Duodenal mucosa (tissue), 2 donors: ENCODE data around the gene PALM2AKAP2.

Source experiments
- H3K27ac ChIP-seq: one replicate; pipeline ENCODE4 v1.7.0; 2013; ENCODE audit warnings: low read depth, low read length
- H3K27me3 ChIP-seq, 2 donors: one replicate each; pipeline ENCODE4 v1.7.0; 2013; ENCODE audit warnings: low read length in 2 of 2, control low read depth in 1 of 2; ENCODE audit not compliant: insufficient read depth in 2 of 2, control insufficient read depth in 1 of 2
- H3K36me3 ChIP-seq, 2 donors: one replicate each; pipeline ENCODE4 v1.7.0; 2013; ENCODE audit warnings: low read length in 2 of 2, control low read depth in 1 of 2; ENCODE audit not compliant: insufficient read depth in 2 of 2, control insufficient read depth in 1 of 2
- H3K4me1 ChIP-seq, 2 donors: one replicate each; pipeline ENCODE4 v1.7.0; 2013; ENCODE audit warnings: low read length in 2 of 2, control low read depth in 1 of 2; ENCODE audit not compliant: insufficient read depth in 2 of 2, control insufficient read depth in 1 of 2
- H3K4me3 ChIP-seq, 2 donors: one replicate each; pipeline ENCODE4 v1.7.0; 2013; ENCODE audit warnings: low read length in 2 of 2, low read depth in 1 of 2
- H3K9ac ChIP-seq, 2 donors: one replicate each; pipeline ENCODE4 v1.7.0; 2013; ENCODE audit warnings: low read length in 2 of 2, low read depth in 1 of 2
- H3K9me3 ChIP-seq, 2 donors: one replicate each; pipeline ENCODE4 v1.7.0; 2013; ENCODE audit warnings: low read length in 2 of 2, control low read depth in 1 of 2; ENCODE audit not compliant: control insufficient read depth in 1 of 2

Gene PALM2AKAP2

DNA sequence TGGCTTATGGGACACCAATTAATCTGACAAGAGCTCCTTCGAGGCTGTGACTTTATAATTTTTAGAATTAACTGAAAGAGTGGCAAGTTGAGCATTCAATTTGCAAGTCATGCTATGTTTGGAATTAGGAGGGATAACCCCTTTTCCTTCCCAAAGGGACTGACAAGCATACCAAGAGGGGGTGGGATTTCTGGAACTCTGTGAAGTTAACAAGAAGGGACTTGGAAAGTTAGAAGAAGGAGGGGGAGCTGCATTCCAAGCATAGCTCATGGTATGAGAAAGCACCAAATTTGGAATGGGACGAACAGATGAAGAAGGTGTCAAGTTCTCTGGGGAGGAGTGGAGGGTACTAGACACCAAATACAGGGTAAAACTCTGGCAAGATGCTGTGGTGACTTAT lies 8.9 kb upstream of the PALM2AKAP2 start:
- H3K36me3 ChIP-seq = no peaks in the 10 kb centered on the region
- no peaks in the 10 kb centered on the region for H3K9me3 ChIP-seq
- H3K27ac ChIP-seq = no peak overlapping the region
- H3K4me3 ChIP-seq = no peak overlapping the region
- no peaks in the 10 kb centered on the region for H3K27me3 ChIP-seq
- no peak overlapping the region for H3K9ac ChIP-seq
- H3K4me1 ChIP-seq = no peaks in the 10 kb centered on the region

DNA sequence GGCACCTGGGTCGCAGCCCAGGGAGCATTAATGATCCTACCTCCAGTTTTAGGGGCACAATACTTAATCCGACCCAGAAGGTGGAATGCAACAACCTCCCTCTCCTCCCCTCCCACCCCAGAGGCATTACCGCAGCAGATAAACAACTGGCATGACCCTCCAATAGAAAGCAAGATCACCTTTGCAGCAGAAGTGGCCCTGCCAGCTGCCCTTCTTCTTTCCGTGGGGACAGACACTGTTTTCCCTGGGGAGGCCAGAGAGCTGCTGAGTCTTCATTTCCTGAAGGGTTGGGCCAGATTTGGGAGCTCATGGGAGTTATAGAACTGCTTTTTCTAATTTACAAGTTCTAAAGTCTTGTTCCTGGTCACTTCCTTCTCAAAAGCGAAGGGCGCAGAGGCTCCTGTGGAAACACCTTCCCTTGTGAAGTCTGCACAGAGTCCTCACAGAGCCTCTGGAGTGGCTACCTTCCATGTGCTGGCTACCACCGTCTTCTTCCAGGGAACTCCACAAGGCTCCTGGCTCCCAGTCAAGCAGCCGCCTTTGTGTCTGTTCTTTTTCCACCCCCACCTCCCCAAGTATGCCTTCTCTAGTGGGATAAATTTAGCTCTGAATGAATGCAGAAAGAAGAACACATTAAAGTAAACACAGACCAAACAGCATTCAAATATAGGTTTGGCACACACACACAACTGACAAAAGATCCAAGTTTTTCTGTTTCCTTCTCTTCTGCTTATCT lies 8.0 kb upstream of the PALM2AKAP2 start:
- Histone ChIP-seq H3K36me3 (no peaks in the 10 kb centered on the region), H3K9me3 (no peaks in the 10 kb centered on the region), H3K27ac (no peak overlapping the region), H3K9ac (no peak overlapping the region), H3K27me3 (peaks cover 0 to 1% of the 10 kb centered on the region in 2 donors), H3K4me1 (no peaks in the 10 kb centered on the region), H3K4me3 (no peak overlapping the region)

DNA sequence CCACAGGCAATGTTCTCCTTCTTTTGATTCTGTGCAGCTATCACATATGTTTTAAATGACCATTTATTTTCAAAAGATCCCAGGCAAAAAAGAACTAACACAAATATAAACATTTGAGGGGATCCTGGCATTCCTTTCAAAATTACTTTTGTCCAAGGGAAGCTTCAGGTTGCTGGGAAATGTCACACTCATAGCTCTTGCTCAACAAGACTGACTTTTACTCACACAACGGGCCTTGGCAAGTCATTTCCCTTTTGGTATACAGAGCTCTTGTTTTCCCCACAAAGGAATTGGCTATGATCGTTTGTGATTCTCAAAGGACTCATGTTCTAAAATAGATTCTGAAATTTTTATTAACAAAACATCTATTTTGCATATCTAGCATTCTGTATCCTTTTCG lies 4.5 kb upstream of the PALM2AKAP2 start:
- peaks cover 4 to 15% of the 10 kb centered on the region in 2 donors for H3K27me3 ChIP-seq
- H3K9ac ChIP-seq = no peak overlapping the region
- H3K27ac ChIP-seq = no peak overlapping the region

DNA sequence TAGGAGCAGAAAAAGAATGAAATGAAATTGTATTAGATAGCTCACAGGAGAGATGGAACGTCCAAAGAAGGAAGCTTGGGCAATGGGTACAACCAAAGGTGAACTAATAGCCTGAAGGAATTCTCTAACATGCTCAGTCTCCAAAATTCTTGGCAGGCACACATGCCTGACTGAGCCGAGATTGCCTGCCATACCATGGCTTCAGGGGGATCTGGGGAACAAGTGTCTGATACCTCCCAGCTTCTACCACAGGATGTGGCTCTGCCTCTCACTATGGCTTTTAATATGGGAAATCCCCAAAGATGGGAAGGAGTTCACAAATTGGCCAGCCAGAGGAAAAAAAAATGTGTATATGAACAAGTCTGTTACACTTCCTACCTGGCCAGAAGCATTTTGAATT lies 3.6 kb upstream of the PALM2AKAP2 start:
- no peaks in the 10 kb centered on the region for H3K9me3 ChIP-seq
- H3K4me1 ChIP-seq = peaks cover 0 to 6% of the 10 kb centered on the region in 2 donors
- H3K9ac ChIP-seq = no peak overlapping the region
- H3K4me3 ChIP-seq = no peak overlapping the region
- no peaks in the 10 kb centered on the region for H3K36me3 ChIP-seq
- H3K27me3 ChIP-seq = peaks cover 7 to 15% of the 10 kb centered on the region in 2 donors
- no peak overlapping the region for H3K27ac ChIP-seq

More for the DNA sequence above, 4.5 kb upstream of the PALM2AKAP2 start:
- Histone ChIP-seq H3K36me3 (no peaks in the 10 kb centered on the region), H3K9me3 (no peaks in the 10 kb centered on the region), H3K4me3 (no peak overlapping the region), H3K4me1 (no peaks in the 10 kb centered on the region)

DNA sequence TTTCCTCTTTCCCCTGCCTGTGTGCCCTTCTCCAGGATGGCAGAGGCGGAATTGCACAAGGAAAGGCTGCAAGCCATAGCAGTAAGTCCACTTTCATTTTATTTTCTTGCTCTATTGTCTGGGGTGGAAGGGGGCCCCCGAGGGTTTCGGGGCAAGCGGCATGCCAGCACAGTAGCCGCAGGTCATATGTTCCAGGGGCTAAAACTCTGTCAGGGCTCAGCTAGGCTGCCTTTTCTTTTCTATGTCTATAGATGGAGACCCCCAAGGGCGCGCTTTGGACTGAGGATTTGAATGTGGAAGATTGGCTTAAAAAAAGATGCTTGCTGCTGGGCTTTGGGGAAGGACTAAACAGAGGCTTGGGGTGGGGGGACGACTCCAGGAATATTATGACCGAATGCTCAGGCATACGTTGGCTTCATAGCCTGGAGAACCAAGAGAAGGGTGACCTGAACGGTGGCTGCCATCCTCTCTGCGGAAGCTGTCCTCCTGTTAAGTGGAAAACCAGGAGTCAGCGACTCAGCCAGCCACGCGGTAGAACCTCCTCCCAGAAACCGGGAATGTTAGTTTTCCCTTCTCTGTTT lies 545 bp downstream of the PALM2AKAP2 start:
- Histone ChIP-seq H3K27ac (no peak overlapping the region), H3K36me3 (no peaks in the 10 kb centered on the region), H3K9me3 (no peaks in the 10 kb centered on the region), H3K4me3 (peak overlapping the region; percentile 69 to 87), H3K27me3 (peaks cover 7 to 15% of the 10 kb centered on the region in 2 donors), H3K9ac (peak overlapping the region; percentile 48 to 58), H3K4me1 (peaks cover 0 to 6% of the 10 kb centered on the region in 2 donors)

DNA sequence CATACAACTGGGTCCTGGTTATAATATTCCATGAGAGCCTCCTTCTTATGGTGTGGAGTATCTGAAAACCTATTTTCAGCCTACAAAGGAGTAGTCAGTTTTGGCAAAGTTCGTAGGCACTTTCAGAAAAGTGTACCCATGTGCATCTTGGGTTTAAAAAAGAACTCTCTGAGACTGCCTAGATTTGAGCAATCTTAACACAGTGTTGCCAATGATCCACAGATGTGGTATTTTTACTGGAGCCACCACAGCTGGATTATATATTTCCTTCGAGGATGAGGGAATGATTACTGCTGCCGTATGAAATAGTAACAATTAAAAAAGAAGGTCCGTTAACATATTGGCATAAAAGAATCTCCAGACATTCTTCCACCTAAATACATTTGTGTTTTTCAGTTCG lies 1.1 kb downstream of the PALM2AKAP2 start:
- Histone ChIP-seq H3K4me1 (peaks cover 0 to 6% of the 10 kb centered on the region in 2 donors), H3K9me3 (no peaks in the 10 kb centered on the region), H3K4me3 (peak overlapping the region; percentile 69 to 87), H3K27me3 (peaks cover 7 to 15% of the 10 kb centered on the region in 2 donors), H3K27ac (no peak overlapping the region), H3K36me3 (no peaks in the 10 kb centered on the region), H3K9ac (peak overlapping the region in 1 of 2 donors; percentile 58)

DNA sequence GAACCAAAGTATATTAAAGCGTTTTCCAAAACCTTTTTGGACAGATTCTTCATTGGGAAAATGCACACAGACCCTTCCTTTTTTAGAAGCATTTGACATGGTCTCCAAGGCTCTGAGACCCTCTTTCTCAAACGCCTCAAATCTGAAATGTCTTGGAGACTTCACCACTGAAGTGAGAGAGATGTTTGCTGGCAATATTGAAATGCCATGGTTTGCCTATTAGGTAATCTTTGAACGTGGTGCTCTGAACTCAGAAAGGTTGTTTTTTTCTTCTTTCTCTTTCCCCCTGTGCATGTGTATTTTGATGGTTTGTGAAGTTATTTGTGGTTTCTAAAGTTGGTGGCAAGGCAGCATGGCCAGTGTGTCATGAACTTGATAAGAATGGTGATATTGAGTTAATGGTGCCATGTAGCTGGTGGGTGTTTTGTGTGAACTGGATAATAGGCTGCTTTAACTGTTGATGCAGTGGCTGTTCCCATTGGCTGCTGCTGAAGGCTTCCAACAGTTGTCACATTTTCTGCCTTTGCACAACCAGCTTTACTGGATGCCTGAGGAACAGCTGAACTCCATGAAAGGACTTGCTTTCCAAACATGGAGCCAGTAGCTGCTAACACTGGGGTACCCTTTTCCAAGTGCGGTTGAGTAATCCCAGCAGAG lies 1.7 kb downstream of the PALM2AKAP2 start:
- peak overlapping the region in 1 of 2 donors; percentile 10 for H3K4me3 ChIP-seq
- H3K27ac ChIP-seq = no peak overlapping the region
- H3K9ac ChIP-seq = no peak overlapping the region

DNA sequence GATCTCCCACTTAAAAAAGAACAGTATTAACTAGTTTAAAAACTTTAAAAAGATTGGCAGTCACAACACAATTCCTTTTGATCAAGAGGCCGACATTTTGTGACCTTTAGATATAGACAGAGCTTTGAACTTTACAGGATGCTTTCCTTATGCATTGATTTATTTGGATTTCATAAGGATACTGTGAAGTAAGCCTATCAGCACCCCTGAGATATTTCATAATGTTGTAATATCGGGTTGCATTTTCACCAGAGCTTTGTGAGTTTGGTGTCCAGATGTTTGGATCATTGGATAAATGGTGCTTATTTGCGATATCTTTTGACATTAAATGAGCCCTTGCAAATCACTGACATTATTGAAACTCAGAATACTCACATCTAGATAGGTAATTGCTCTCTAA lies 7.7 kb downstream of the PALM2AKAP2 start:
- no peak overlapping the region for H3K9ac ChIP-seq
- no peaks in the 10 kb centered on the region for H3K36me3 ChIP-seq
- no peak overlapping the region for H3K27ac ChIP-seq
- H3K9me3 ChIP-seq = no peaks in the 10 kb centered on the region
- H3K4me1 ChIP-seq = peaks cover 5 to 9% of the 10 kb centered on the region in 2 donors
- H3K4me3 ChIP-seq = no peak overlapping the region
- no peaks in the 10 kb centered on the region for H3K27me3 ChIP-seq

More for the DNA sequence above, 1.7 kb downstream of the PALM2AKAP2 start:
- no peaks in the 10 kb centered on the region for H3K9me3 ChIP-seq
- H3K27me3 ChIP-seq = peaks cover 7 to 15% of the 10 kb centered on the region in 2 donors
- peaks cover 0 to 6% of the 10 kb centered on the region in 2 donors for H3K4me1 ChIP-seq
- no peaks in the 10 kb centered on the region for H3K36me3 ChIP-seq

DNA sequence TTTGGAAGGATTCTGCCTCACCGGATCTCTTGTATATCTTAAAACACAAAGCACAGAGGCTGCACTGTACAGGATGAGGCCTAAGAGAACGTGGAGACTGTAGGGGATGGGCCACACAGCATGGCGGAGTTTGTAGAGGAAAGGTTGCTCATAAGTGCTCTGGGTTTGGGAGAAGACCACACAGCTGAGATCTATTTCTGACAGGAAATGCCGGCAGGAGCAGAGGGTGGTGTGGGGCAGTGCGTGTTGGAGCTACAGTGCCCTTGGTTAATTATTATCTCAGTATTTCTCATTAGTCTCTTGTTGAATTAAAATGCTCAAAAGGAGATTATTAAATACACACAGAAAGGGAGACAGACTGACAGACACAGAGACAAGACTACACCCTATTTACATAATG lies 9.6 kb downstream of the PALM2AKAP2 start:
- Histone ChIP-seq H3K27ac (no peak overlapping the region), H3K36me3 (no peaks in the 10 kb centered on the region), H3K9ac (no peak overlapping the region), H3K9me3 (no peaks in the 10 kb centered on the region), H3K27me3 (no peaks in the 10 kb centered on the region), H3K4me3 (no peak overlapping the region), H3K4me1 (peaks cover 5 to 9% of the 10 kb centered on the region in 2 donors)

DNA sequence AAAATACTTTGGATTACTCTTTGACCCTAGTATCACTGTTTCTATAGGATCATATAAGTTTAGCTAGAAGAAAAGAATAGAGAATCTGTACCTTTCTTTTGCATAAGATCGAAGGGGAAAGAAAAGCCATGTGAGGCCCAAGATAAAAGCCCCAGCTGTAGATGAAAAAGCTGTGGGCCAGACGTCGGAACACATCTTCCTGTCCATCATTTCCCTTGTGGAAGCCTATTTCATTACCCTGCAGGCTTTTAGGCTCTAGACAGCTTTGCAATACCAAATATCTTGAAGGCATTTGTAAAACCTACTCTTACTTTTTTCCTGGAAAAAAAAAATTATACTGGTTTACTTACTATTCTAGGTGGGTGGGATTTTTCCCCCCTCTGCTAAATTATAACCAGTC lies 10.0 kb downstream of the PALM2AKAP2 start:
- Histone ChIP-seq H3K4me1 (peaks cover 5 to 9% of the 10 kb centered on the region in 2 donors), H3K27ac (no peak overlapping the region), H3K9ac (no peak overlapping the region), H3K27me3 (no peaks in the 10 kb centered on the region), H3K36me3 (no peaks in the 10 kb centered on the region), H3K4me3 (no peak overlapping the region), H3K9me3 (no peaks in the 10 kb centered on the region)
